Measurements from ENCODE around the gene LAMB4. TPM values are rescaled to one million over a fixed set of nuclear protein-coding genes. Genes with fewer than 3 reads are reported as not detected.

Gene LAMB4
- total and polyA plus RNA-seq, 2 donors (not counting 1 experiment from before 2014, with no cell fraction given): 0.17 to 0.57 TPM

GRCh38 chr7:108045154-108045553 lies 85.0 kb downstream of the LAMB4 start:
- Histone ChIP-seq H3K4me1 (ENCODE audit: control insufficient read depth, extremely low read depth, insufficient read depth, low read length) (no peaks in the 10 kb centered on the region), H3K27me3 (ENCODE audit: control insufficient read depth, insufficient read depth, low read length) (no peaks in the 10 kb centered on the region), H2AFZ (ENCODE audit: low read length) (no peak overlapping the region), H3K27ac (ENCODE audit: insufficient read depth, low read length) (no peak overlapping the region), H3K79me2 (ENCODE audit: control insufficient read depth, insufficient read depth, low read length) (no peaks in the 10 kb centered on the region), H3K9me3 (ENCODE audit: control insufficient read depth, insufficient read depth, low read depth, low read length) (no peaks in the 10 kb centered on the region), H3K4me3 (replicated peaks in 1 of 4; ENCODE audit: control extremely low read depth in 1 of 4, insufficient read depth in 1 of 4, low read depth in 3 of 4, low read length in 4 of 4) (no peak overlapping the region), H3K4me2 (ENCODE audit: extremely low read depth, insufficient read depth, low read length) (no peak overlapping the region), H3K36me3 (ENCODE audit: control insufficient read depth, insufficient read depth, low read length) (no peaks in the 10 kb centered on the region), H3K9ac (ENCODE audit: insufficient read depth, low read length) (no peak overlapping the region), H4K20me1 (ENCODE audit: control insufficient read depth, extremely low read depth, insufficient read depth, low read length) (no peaks in the 10 kb centered on the region)
- TF ChIP-seq EZH2 (IDR thresholded peaks at IDR 0.05; ENCODE audit: low read length, missing control alignments) (no peak), CTCF (conservative IDR thresholded peaks at IDR 0.05 in 1 of 2, IDR thresholded peaks at IDR 0.05 in 1 of 2; ENCODE audit: low read depth in 1 of 2, low read length in 2 of 2) (no peak)
- peak; percentile 71 to 90 for DNase-seq (ENCODE audit: low read depth in 2 of 2)

- Histone ChIP-seq H3K4me2 (ENCODE audit: extremely low read depth, insufficient read depth, low read length) (no peak overlapping the region), H3K9ac (ENCODE audit: insufficient read depth, low read length) (no peak overlapping the region), H3K9me3 (ENCODE audit: control insufficient read depth, insufficient read depth, low read depth, low read length) (no peaks in the 10 kb centered on the region), H3K27me3 (ENCODE audit: control insufficient read depth, insufficient read depth, low read length) (no peaks in the 10 kb centered on the region), H3K27ac (ENCODE audit: insufficient read depth, low read length) (no peak overlapping the region), H4K20me1 (ENCODE audit: control insufficient read depth, extremely low read depth, insufficient read depth, low read length) (no peaks in the 10 kb centered on the region), H3K36me3 (ENCODE audit: control insufficient read depth, insufficient read depth, low read length) (no peaks in the 10 kb centered on the region), H3K79me2 (ENCODE audit: control insufficient read depth, insufficient read depth, low read length) (no peaks in the 10 kb centered on the region), H3K4me1 (ENCODE audit: control insufficient read depth, extremely low read depth, insufficient read depth, low read length) (no peaks in the 10 kb centered on the region), H3K4me3 (replicated peaks in 1 of 4; ENCODE audit: control extremely low read depth in 1 of 4, insufficient read depth in 1 of 4, low read depth in 3 of 4, low read length in 4 of 4) (no peak overlapping the region), H2AFZ (ENCODE audit: low read length) (no peak overlapping the region)
- peak in 1 of 2 donors; percentile 10 for DNase-seq (ENCODE audit: low read depth in 2 of 2)
- TF ChIP-seq EZH2 (IDR thresholded peaks at IDR 0.05; ENCODE audit: low read length, missing control alignments) (no peak), CTCF (conservative IDR thresholded peaks at IDR 0.05 in 1 of 2, IDR thresholded peaks at IDR 0.05 in 1 of 2; ENCODE audit: low read depth in 1 of 2, low read length in 2 of 2) (no peak)
Measured at GRCh38 chr7:108044345-108044744, 85.8 kb downstream of the LAMB4 start.

DNA sequence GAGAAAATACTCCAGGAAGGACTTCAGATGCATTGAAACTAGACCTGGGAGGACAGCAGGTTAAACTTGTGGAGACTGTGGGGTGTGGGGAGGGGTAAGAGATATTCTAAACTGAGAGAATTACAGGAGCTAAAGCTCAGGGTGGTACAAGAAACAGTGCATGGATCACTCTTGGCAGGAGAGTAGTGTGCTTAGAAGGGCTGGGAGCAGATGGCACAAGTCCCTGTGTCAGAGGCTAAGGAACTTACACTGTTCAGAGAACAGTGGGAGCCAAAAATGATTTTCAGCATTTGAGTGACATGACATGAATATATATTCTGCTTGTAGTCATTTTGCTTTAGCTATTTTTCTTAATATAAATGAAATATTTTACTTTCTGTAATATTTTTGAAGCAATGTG lies 91.2 kb downstream of the LAMB4 start:
- Histone ChIP-seq H2AFZ (ENCODE audit: low read length) (no peak overlapping the region), H3K4me2 (ENCODE audit: extremely low read depth, insufficient read depth, low read length) (no peak overlapping the region)

More for the DNA sequence above, 91.2 kb downstream of the LAMB4 start:
- no peaks in the 10 kb centered on the region for H3K27me3 ChIP-seq (ENCODE audit: control insufficient read depth, insufficient read depth, low read length)
- no peak overlapping the region for H3K4me3 ChIP-seq (replicated peaks in 1 of 4; ENCODE audit: control extremely low read depth in 1 of 4, insufficient read depth in 1 of 4, low read depth in 3 of 4, low read length in 4 of 4)
- H3K36me3 ChIP-seq (ENCODE audit: control insufficient read depth, insufficient read depth, low read length): no peaks in the 10 kb centered on the region
- H3K9me3 ChIP-seq (ENCODE audit: control insufficient read depth, insufficient read depth, low read depth, low read length): no peaks in the 10 kb centered on the region
- H3K9ac ChIP-seq (ENCODE audit: insufficient read depth, low read length): no peak overlapping the region
- no peak overlapping the region for H3K27ac ChIP-seq (ENCODE audit: insufficient read depth, low read length)
- DNase-seq (ENCODE audit: low read depth in 2 of 2): no peak
- no peaks in the 10 kb centered on the region for H3K79me2 ChIP-seq (ENCODE audit: control insufficient read depth, insufficient read depth, low read length)
- no peak for TF ChIP-seq EZH2 (IDR thresholded peaks at IDR 0.05; ENCODE audit: low read length, missing control alignments)
- TF ChIP-seq CTCF (conservative IDR thresholded peaks at IDR 0.05 in 1 of 2, IDR thresholded peaks at IDR 0.05 in 1 of 2; ENCODE audit: low read depth in 1 of 2, low read length in 2 of 2): no peak
- H4K20me1 ChIP-seq (ENCODE audit: control insufficient read depth, extremely low read depth, insufficient read depth, low read length): no peaks in the 10 kb centered on the region
- H3K4me1 ChIP-seq (ENCODE audit: control insufficient read depth, extremely low read depth, insufficient read depth, low read length): no peaks in the 10 kb centered on the region
